Right renal cortex interstitium (tissue), 3 donors: ENCODE data around the gene EXOC2. TPM values are rescaled to one million over a fixed set of nuclear protein-coding genes. Genes with fewer than 3 reads are reported as not detected.
"Not testable (repeated sequence)": the region's sequence is repeated elsewhere in the genome, so short reads cannot be mapped to it uniquely, and the experiment has no call there.

Source experiments
- DNase-seq, 3 donors: peaks; one replicate each; pipeline ENCODE4 v3.0.0-alpha.2; 2013; ENCODE audit warnings: low read depth in 3 of 3, low spot score in 2 of 3
- polyA plus RNA-seq, 3 donors: library from polyadenylated mRNA; unstranded; fragments of 120-200 nt; gene quantifications; one replicate each; pipeline ENCODE4 v1.2.1, GENCODE V29; 2013; ENCODE audit not compliant: insufficient read length in 3 of 3

Gene EXOC2
- polyA plus RNA-seq, 3 donors = 23.3 to 24.3 (median 24.1) TPM

DNA sequence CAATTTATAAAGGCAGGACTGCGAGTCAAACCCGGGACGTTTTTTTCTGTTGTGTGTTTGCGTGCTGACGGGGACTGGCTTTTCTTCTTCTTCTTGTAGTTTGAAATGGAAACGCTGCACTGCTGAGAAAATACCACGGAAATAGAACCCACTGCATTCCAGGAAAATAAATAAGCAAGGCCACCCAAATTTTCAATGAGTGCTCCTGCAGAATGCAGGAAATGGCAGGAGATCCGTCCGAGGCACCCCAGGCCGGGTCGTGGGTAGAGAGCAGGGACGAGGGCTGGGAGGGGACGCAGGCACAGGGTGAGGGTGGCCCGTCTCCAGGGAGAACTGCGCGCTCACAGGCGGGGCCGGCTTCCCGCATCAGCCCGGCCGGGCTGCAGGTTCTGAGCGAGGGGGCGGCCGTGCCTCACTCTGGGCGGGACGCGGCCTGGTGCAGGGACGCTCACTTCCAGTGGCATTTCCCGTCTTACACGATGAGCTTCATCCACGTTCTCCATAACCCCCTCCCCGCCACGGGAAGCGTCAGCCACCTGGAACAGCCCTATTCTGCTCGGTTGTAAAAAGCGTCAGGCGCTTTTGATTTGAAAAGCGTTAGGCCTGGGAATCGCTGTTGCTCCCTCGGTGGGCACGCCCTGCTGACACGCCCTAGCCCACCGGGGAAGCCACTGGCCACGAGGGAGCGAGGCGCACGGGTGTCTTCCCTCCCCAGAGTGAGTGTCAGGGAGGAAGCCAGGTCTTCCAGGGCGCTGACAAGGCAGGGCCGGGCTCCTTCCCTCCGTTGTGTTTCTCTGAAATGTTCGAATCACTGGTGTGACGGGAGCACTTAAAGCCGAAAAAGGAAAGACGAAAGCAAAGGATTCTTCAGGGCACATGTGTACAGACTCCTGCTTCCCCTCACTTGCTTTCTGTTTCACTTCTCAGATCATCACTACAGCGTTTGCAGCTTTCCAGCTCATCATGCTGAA, 17.9 kb upstream of the EXOC2 start:
- DNase-seq = no peak

DNA sequence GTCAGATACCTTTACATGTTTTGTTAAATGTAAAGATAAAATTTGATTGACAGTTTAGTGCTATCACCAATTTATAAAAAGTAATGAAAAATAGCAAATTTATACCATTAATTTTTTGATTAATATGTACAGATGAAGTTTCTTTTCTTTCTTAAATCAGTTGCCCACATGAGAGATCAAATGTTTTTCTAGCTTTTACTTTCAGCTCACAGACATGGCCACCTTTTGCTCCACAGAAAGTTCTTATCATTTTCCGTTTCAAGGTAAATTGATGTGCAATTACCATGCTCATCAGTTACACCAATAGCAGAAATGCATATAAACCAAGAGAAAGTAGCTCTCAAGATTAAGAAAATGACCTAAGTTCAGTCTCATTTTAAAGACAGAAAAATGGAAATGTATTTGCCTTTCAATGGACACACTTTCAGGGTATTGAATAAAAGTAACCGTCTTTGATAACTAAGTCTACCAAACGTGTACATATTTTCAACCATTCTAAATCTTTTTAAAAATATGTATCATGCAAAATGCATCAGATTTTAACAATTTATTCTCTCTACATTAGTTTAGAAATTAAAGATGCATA, 16.6 kb upstream of the EXOC2 start:
- DNase-seq = no peak

DNA sequence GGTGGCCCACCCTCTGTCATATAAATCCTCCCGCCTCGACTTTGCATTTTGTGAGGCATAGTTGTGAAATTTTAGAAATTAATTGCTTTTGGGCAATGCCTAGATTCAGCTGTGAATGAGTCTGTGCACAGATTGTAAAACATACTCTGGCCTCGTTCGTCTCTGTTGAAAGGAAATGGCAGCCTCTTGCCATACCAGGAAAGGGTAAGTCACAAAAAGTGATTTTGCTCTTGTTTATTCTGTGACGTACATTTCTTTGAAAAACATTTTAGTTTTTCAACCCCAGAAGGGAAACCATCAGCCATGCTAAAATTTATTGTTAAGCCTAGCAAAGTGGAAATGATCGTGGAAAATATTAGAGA, 15.3 kb upstream of the EXOC2 start:
- DNase-seq = no peak

DNA sequence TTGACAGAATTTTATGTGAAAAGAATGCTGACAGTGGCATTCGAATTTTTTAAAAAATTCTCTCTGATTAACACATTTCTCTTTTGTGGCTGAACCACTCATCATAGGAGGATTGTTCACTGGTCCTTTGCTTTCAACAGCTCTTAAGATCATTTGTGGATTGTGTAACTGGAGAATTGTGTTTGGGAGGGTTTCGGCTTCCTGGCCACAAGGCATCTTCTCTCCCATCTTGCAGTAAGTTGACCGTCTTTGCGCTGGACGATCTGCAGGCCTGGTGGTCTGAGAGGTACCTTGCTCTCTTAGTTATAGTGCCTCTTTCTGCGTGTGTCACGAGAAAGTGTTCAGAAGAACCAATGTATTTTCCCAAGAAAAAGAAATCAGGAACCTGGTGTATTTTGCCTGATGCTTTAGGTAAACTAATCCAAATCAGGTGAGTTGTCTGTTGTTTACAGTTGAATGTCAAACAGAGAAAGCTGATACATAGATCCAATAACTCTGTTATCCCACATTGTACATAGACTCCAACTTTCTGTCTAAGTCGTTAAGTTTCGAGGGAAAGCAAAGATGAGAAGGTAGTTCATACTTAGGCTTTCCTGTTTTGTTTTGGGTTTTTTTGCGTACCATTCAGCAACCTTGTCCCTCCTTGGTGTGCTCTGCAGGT, 14.8 kb upstream of the EXOC2 start:
- no peak for DNase-seq

DNA sequence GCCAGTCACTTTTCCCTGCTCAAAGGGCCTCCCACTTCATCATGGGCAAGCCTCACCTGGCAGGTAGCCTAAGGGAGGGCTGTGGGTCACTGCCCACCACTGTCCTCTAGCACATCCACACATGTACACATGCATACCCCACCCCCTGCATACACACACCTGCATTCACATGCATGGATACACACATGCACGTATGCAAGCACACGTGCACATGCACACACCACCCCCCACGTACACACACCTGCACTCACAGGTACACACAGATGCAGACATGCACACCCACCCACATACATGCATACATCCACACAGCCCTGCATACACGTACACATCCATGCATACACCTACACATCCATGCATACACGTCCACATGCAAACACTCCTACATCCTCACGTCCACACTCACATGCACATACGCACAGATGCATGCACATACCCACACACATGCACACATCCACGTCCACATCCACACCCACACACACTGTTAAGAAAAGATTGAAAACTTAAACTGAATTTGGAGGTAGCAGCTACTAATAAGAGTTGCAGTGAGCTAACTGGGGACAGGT, 14.0 kb upstream of the EXOC2 start:
- no peak for DNase-seq

DNA sequence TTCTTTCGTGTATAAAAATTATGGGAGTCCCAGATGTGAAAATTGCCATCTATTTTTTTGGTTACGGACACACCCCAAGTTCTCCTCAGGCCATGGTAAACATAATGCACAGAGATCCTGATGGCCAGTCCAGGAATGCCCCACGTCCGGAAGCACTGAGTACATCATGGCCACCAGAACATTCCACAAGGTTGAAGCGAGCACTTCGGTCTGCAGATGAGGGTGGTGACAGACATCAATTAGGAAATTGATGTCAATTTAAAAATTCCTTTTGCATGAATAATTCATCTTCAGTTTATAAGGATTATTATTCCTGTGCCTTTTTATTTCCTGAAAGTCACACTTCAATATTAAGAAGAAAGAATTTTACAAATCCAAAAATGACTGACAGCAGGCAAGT, 13.2 kb upstream of the EXOC2 start:
- no peak for DNase-seq

DNA sequence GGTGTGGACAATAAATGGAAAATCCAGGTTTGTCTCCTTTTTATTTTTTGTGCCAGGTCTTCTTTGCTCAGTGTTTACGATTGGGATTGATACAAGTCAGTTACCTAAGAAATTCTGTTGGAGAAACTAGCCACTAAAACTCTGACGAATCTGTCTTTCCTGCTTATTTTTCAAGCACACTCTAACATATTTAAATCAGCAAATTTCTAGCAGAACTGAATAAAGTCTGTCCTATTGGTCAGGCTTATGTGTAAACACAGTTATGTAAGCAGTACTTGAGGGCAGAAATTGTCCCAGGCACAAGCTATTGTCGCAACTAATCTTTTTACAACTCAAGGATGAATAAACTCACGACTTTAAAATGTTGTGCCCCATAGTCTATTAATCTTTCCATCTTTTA, 12.1 kb upstream of the EXOC2 start:
- DNase-seq = no peak

DNA sequence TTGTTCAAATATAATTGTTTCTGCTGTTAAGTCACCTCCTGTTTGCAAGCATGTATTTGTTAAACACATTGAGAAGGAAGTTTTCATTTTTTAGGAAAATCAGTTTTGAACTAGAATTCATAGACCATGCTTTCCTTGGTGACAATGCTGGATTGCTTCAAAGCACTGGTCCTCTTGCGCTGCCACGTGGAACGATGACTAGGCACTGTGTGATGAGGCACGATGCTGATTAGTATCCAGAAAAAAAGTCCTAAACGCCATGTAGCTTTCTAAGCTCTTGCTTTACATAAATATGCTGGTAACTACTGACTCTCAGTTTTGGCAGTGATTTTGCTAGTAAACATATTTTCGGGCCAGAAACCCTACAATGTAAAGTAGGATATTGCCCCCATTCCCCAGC, 11.1 kb upstream of the EXOC2 start:
- no peak for DNase-seq

DNA sequence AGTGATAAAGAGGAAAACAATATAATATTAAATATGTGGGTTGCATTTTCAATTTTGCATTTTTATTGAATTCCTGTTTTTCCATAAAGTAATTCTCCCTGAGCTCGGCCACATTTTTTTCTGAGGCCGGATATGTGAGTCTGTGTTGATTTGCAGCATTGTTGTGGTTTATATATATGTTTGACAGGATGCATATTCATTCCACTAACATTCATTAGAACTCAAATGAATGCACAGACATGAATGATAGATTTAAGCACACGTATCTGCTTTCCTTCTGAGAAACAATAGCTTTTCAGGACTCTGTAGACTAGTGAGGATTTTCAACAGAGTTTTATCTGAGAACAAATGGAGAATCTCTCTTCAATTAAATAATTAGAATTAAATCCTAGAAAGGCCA, 10.6 kb upstream of the EXOC2 start:
- DNase-seq = no peak

DNA sequence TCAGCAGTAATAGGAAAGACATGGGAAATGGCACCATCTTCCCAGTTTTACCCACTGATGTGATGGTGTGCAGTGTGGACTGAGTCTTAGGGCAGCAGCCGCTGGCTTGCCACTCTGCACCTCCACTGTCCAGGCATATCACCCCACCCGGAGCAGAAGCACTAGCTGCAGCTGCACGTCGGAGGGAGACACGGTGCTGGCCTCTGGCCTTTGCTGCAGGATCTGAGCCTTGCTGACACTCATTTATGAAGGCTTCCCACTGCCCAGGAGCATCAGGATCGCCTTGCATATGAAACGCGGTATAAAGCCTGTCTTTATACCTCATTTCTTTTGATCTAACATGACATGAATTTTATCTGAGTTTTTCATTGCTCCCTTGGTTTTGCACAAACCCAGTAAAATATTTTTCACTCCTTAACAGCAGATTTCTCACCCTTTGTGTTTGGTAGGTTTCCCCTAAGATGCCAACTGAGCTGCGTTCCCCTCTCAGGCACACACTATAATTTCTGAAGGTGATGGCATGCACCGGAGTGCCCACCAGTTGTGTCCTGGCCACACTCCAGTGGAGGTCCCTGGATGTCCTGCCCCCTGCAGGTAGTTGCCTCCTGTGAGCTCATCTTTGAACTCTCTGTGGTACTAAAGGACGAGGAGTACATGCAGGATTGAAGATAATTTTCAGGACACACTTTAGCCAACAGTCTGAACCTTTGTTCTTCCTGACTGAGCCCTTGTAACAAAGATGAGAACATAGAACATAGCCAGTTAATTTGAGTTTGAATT, 9.0 kb upstream of the EXOC2 start:
- DNase-seq = no peak

DNA sequence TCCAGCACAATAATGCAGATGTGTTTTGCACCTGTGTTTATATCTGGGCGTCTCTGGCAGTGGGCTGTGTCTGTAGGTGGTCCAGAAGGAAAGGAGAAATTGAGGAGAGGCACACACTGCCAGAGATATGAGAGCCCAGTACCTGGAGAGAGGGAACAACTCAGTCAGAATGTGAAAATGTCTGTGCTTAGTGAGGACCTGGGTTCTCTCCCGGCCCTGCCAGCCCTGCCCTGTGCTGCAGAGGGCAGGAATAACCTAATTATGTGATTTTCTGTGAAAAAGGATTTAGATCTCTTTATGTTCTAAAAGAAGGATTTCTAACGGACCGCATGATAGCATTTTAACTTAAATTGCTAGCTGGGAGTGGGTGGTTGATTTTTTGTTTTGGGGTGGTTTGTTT, 8.3 kb upstream of the EXOC2 start:
- no peak for DNase-seq

DNA sequence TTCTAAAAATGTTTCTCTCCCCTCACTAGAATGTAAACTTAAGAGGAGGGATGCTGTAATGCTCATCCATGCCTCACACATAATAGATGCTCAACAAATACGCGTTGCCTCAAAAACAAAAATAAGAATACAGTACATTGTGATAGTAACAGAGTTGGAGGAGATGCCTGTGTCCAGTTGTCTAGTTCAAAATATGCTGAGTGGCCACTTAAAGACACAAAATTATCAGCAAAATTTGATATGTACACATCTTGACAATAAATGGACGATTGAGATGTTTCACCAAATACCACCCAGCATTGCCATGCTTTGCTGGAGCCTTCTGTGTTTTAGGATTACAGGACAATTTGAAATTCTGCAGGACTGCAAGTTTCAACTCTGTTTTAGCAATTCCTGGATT, 7.6 kb upstream of the EXOC2 start:
- DNase-seq = no peak

DNA sequence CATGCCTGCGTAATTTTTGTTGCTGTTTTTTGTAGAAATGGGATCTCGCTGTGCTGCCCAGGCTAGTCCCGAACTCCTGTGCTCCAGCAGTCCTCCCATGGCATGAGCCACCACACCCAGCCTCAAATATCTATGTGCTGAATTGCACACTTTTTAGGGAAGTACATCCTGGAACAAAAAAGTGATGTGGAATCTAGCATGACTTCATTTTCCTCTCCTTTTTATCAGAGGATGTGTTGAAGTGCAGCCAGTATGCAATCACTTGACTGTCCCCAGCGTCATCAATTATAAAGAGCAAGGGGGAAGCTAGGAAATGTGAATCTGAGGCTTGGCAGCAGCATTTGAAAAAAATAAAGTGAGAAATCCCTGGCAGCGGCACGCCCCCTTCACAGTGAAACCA, 6.4 kb upstream of the EXOC2 start:
- no peak for DNase-seq

DNA sequence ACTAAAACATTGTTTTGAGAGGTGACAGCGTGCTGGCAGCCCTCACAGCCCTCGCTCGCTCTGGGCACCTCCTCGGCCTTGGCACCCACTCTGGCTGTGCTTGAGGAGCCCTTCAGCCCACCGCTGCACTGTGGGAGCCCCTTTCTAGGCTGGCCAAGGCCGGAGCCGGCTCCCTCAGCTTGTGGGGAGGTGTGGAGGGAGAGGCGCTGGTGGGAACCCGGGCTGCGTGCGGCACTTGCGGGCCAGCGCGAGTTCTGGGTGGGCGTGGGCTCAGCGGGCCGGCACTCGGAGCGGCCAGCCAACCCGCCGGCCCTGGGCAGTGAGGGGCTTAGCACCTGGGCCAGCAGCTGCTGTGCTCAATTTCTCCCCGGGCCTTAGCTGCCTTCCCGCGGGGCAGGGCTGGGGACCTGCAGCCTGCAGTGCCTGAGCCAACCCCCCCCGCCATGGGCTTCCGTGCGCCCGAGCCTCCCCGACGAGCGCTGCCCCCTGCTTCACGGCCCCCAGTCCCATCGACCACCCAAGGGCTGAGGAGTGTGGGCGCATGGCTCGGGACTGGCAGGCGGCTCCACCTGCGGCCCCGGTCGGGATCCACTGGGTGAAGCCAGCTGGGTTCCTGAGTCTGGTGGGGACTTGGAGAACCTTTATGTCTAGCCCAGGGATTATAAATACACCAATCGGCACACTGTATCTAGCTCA, 1.6 kb upstream of the EXOC2 start:
- DNase-seq = not testable (repeated sequence)

DNA sequence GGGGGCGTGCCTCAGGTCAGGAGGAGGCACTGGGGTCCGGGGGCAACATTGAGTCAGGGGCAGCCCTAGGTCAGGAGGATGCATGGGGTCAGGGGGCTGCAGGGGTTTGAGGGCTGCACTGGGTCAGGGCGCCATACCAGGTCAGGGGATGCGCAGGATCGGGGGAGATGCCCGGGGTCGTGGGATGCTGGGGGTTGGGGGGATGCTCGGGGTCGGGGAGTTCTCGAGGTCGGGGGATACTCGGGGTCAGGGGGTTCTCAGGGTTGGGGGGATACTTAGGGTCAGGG, 727 bp upstream of the EXOC2 start:
- no peak for DNase-seq

DNA sequence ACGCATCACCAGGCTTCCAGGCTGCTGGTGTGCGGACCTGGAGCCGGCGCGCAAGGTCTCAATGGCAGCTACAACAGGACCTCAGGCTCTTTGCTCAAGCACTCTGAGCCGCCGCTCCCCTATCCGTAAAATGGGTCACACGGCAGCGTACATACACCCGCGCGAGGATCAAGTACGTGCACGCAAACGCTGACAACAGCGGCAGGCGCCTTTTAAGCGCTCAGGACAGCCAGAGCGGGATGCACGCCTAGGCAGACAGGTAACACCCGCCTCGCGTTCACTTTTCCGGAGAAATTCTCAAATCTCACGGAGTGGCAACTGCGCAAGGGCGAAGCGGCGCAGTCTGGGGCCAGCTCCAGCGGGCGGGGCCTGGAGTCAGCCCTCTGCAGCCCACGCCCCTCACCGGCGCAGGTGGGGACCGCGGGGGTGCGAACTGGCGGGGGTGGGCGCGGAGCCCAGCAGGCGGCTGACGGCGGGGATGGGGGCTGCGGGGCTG, 535 bp downstream of the EXOC2 start:
- DNase-seq = no peak

DNA sequence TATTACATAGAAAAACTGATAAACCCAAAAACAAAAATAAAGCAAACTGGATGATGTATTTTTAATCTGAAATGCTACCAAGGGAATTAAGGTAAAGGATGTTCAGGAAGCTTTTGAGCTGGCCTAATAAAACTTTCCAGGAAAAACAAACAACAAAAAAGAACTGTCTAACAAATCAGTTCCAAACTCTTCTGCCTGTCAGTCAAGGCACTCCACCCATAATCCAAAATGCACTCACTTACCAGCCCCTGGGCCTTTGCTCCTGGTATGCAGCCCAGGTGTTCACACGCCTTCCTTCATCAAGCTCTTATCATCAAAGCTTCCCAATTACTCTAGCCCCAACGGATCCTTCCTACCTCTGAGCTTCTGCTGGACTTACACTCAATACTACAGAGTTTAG, 3.7 kb downstream of the EXOC2 start:
- no peak for DNase-seq

DNA sequence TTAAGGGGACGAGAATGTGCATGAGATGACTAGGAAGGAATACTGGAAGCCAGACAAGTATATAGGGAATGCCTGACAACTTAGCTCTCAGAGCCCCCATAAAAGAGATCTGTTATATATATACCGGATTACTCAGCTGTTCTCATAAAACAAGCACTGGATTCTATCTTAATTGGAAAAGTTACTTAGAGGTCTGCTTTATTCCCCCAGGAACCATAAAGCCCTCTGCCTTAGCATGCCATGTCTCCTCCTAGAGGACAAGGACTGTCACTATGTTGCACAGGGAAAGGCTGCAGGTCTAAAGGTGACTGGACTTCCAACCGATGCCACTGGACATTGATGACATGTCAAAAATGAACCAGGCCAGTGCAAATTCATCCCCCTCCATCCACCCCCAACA, 6.4 kb downstream of the EXOC2 start:
- DNase-seq = no peak

DNA sequence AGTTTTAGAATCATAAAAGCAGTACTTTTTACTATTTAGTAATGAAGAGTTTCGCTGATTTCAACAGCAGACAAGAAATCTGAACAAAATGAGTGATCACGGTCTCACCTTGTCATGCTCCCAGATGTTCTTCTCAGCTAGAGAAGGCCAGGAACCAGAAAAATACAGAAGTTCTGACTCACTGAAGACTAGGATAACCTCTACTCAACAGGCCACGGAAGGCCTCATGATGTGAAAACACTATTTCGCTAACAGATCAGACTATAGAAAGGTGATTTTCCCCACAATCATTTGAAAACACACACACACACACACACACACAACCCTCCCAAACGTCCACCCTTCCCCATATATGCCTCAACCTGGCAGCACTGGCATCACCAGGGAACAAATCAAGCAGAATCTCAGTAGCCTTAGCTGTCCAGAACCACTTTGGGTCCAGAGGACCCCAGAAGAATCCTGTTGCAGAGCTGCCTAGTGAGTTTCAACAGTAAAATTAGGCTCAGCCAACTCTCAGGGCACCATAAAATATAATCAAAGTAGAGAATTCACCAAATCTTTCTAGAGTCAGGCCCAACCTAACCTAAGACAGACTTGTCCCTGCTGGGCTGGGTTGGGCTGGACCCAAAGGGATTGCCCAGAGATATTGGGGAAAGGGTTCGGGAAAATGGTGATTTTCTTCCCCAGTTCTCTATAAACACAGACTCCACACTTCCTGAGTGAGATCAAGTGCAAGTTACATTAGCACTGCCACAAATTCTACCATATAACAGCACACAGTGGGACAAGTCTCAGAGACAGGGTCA, 7.9 kb downstream of the EXOC2 start:
- DNase-seq = no peak
